K562 (cell line): Measurements from ENCODE around the gene TRABD2B. TPM values are rescaled to one million over a fixed set of nuclear protein-coding genes. Genes with fewer than 3 reads are reported as not detected.

Source experiments
- ATAC-seq: fragments of 200-7000 bp; cut with Tn5 transposase; 3 replicates; pipeline ENCODE4 v1.9.1; 2020; ENCODE audit warnings: moderate library complexity
- BruUV-seq: library from RNA; stranded (reverse); fragments of 400-500 nt; replicated peaks from 2 replicates; lab custom pipeline; 2021; lab: Mats Ljungman, UMichigan
- CTCF ChIA-PET: fragments of 300-600 bp; formaldehyde crosslinking; extraction: SDS; loops from one replicate; lab custom pipeline; 2021; ENCODE audit warnings: low intra/inter-chr PET ratio; lab: Yijun Ruan, JAX
- POLR2A ChIA-PET: fragments of 300-600, 350-650 bp; sonication (Branson Sonifier 250); formaldehyde crosslinking; extraction: SDS; loops from one replicate; lab custom pipeline; 2021; ENCODE audit warnings: antibody characterized with exemption, inconsistent platforms; lab: Yijun Ruan, JAX
- DNase-seq, 4 experiments: peaks; one replicate each; pipeline versions ENCODE4 v3.0.0 to v3.0.0-alpha.2; 2011 to 2018; ENCODE audit warnings: low spot score in 3 of 4, mixed read lengths in 3 of 4; ENCODE audit errors: extremely low read depth in 1 of 4
- FAIRE-seq: peaks from 2 replicates; lab custom pipeline; 2011; peaks lifted over from hg19 to GRCh38; lab: Jason Lieb, UNC
- H2AFZ ChIP-seq: 2 replicates; pipeline ENCODE4 v1.6.0; 2011; ENCODE audit warnings: low read depth, low read length, control low read depth, inconsistent platforms
- H3K27ac ChIP-seq: fragments of 200-600 bp; 3 replicates; pipeline ENCODE4 v1.8.0; 2011; ENCODE audit warnings: low read depth, mild to moderate bottlenecking, control low read depth, inconsistent platforms, low read length, moderate library complexity, mixed read lengths; ENCODE audit errors: extremely low read depth
- H3K27me3 ChIP-seq, 2 experiments: fragments of 300-600 bp in 1 of 2; 2 replicates in 1 of 2; 3 replicates in 1 of 2; pipeline versions ENCODE4 v1.6.0 to v1.8.0; 2011; ENCODE audit warnings: inconsistent platforms in 2 of 2, low read length in 2 of 2, mild to moderate bottlenecking in 1 of 2, mixed read lengths in 1 of 2, moderate library complexity in 1 of 2; ENCODE audit not compliant: control insufficient read depth in 2 of 2, insufficient read depth in 2 of 2
- H3K36me3 ChIP-seq: fragments of 300-600 bp; 3 replicates; pipeline ENCODE4 v1.8.0; 2011; ENCODE audit warnings: mild to moderate bottlenecking, low read length, inconsistent platforms; ENCODE audit not compliant: control insufficient read depth, insufficient read depth
- H3K4me1 ChIP-seq, 2 experiments: fragments of 200-600 bp in 1 of 2; replicated peaks in 1 of 2; 2 replicates in 1 of 2; 3 replicates in 1 of 2; pipeline versions ENCODE4 v1.5.1 to v1.8.0; 2011; ENCODE audit warnings: inconsistent platforms in 2 of 2, low read length in 2 of 2, mild to moderate bottlenecking in 1 of 2, mixed read lengths in 1 of 2, moderate library complexity in 1 of 2; ENCODE audit not compliant: control insufficient read depth in 2 of 2, insufficient read depth in 2 of 2
- H3K4me2 ChIP-seq: 2 replicates; pipeline ENCODE4 v1.6.1; 2011; ENCODE audit warnings: low read length, control low read depth, inconsistent platforms, mixed read lengths; ENCODE audit not compliant: insufficient read depth
- H3K4me3 ChIP-seq: fragments of 200-600 bp; sonication (generic), shearing (Covaris generic); 2 replicates; pipeline ENCODE4 v1.5.1; 2016; ENCODE audit warnings: control low read depth, inconsistent platforms
- H3K79me2 ChIP-seq: fragments of 200-600 bp; 3 replicates; pipeline ENCODE4 v1.8.0; 2011; ENCODE audit warnings: low read length, inconsistent platforms; ENCODE audit not compliant: control insufficient read depth, insufficient read depth
- H3K9ac ChIP-seq, 2 experiments: 2 replicates each; pipeline versions ENCODE4 v1.6.0 to v1.6.1; 2011; ENCODE audit warnings: low read depth in 2 of 2, low read length in 2 of 2, control low read depth in 1 of 2, inconsistent platforms in 1 of 2, mild to moderate bottlenecking in 1 of 2, mixed read lengths in 1 of 2; ENCODE audit not compliant: insufficient read depth in 1 of 2
- H3K9me1 ChIP-seq: one replicate; pipeline ENCODE4 v1.6.0; 2011; ENCODE audit warnings: inconsistent platforms, mild to moderate bottlenecking, low read length, moderate library complexity; ENCODE audit not compliant: control insufficient read depth, insufficient read depth
- H3K9me3 ChIP-seq: replicated peaks from 2 replicates; pipeline ENCODE4 v1.5.1; 2011; ENCODE audit warnings: low read depth, low read length, inconsistent platforms; ENCODE audit not compliant: control insufficient read depth, insufficient read depth
- H4K20me1 ChIP-seq: replicated peaks from 2 replicates; pipeline ENCODE4 v1.6.1; 2011; ENCODE audit warnings: low read length, inconsistent platforms, mixed read lengths; ENCODE audit not compliant: control insufficient read depth, insufficient read depth
- ASH1L ChIP-seq: fragments of 450-650 bp; IDR thresholded peaks from 2 replicates; pipeline ENCODE4 v1.6.1; 2018; ENCODE audit warnings: borderline replicate concordance, mild to moderate bottlenecking, low read depth; ENCODE audit not compliant: partially characterized antibody
- BCOR ChIP-seq: fragments of 450-650 bp; IDR thresholded peaks from 2 replicates; pipeline ENCODE4 v1.6.1; 2016
- HMG20B ChIP-seq: fragments of 250-450 bp; sonication (Bioruptor Pico); IDR thresholded peaks from 2 replicates; pipeline ENCODE4 v1.5.0; 2021; ENCODE audit warnings: mild to moderate bottlenecking
- RBM25 ChIP-seq: fragments of 200-400 bp; formaldehyde crosslinking; IDR thresholded peaks from 2 replicates; pipeline ENCODE4 v1.6.1; 2018; ENCODE audit warnings: low read length, low read depth, moderate library complexity; ENCODE audit not compliant: severe bottlenecking
- ZFP36 ChIP-seq: fragments of 150-350 bp; IDR thresholded peaks from 2 replicates; pipeline ENCODE4 v1.6.1; 2018; ENCODE audit warnings: low read length, low read depth; ENCODE audit not compliant: partially characterized antibody
- ZNF165 ChIP-seq: fragments of 250-450 bp; sonication (Bioruptor Pico); IDR thresholded peaks from 2 replicates; pipeline ENCODE4 v1.4.0; 2020; ENCODE audit warnings: borderline replicate concordance
- WGBS: fragments of 100-300 bp; shearing (Covaris generic); methylation state at CpG from one replicate; pipeline ENCODE4 v1.1.6; 2016; ENCODE audit warnings: low coverage, mixed read lengths; ENCODE audit not compliant: insufficient coverage; ENCODE audit errors: missing lambda C conversion rate; 5-methylcytosine and 5-hydroxymethylcytosine counted together
- in situ Hi-C: fragments of 300-500 bp; cut with MboI; formaldehyde crosslinking; loops from 4 replicates; pipeline ENCODE4 v1.15.0; 2018; ENCODE audit warnings: inconsistent platforms, mixed read lengths
- intact Hi-C: fragments of 100-400 bp; cut with micrococcal nuclease; formaldehyde crosslinking; loops from 2 replicates; pipeline ENCODE4 v1.14.2; 2022
- polyA plus RNA-seq, 8 experiments: library from polyadenylated mRNA; depleted of rRNA in 4 of 8; stranded (reverse) in 5 of 8; unstranded in 3 of 8; fragments of >200 nt; fragmentation: Nextera tagmentation in 2 of 8; fragmentation: Illumina TruSeq in 1 of 8; extraction: Ambion mirVana in 2 of 8; extraction: Trizol in 1 of 8; gene quantifications; 2 replicates each; pipeline versions ENCODE4 v1.2.1 to v1.2.3, GENCODE V29; 2011 to 2014; ENCODE audit warnings: inconsistent platforms in 1 of 8, missing spikeins in 1 of 8
- total RNA-seq, 7 experiments: library from RNA; depleted of rRNA in 6 of 7; stranded (reverse); fragments of >200 nt in 6 of 7; fragmentation: Illumina TruSeq in 2 of 7; extraction: Trizol in 2 of 7; gene quantifications; 2 replicates each; pipeline versions ENCODE4 v1.2.1 to v1.2.3, GENCODE V29; 2011 to 2021; ENCODE audit warnings: low replicate concordance in 1 of 7

TRABD2B gene
- total and polyA plus RNA-seq, 9 of the 15 experiments (the other 6 are each of a cell fraction or from before 2014, with no cell fraction given): not detected

GRCh38 chr1:47713975-47714767 lies 283.0 kb downstream of the TRABD2B start:
- H2AFZ ChIP-seq: no peak overlapping the region
- ChIA-PET POLR2A (no interaction called here), CTCF (no interaction called here)
- no peak overlapping the region for H3K4me2 ChIP-seq
- no peaks in the 10 kb centered on the region for H3K9me1 ChIP-seq
- intact Hi-C loops (loop anchor here (5.0 kb wide), 2 partner anchors 187 to 537 kb away; no protein-coding TSS in a partner anchor), in situ Hi-C loops (loop anchor here (5.0 kb wide), 1 partner anchor 282 kb away; no protein-coding TSS in a partner anchor)
- H3K4me3 ChIP-seq: no peak overlapping the region
- H3K79me2 ChIP-seq: no peaks in the 10 kb centered on the region
- H3K27me3 ChIP-seq: peaks cover 24 to 48% of the 10 kb centered on the region in 2 experiments; a peak in 4 of 5 replicates
- 0 out of 2 replicates have a peak, but pooled peaks have one; percentile 14 for TF ChIP-seq BCOR
- TF ChIP-seq RBM25: peak; percentile 85
- no peak for TF ChIP-seq ASH1L
- TF ChIP-seq HMG20B (CRISPR knock-in tag): no peak
- no peak for TF ChIP-seq ZNF165 (CRISPR knock-in tag)
- TF ChIP-seq ZFP36: peak; percentile 73
- H3K9me3 ChIP-seq: no peaks in the 10 kb centered on the region
- 2% methylated on average over 4 of the region's 4 CpGs for WGBS
- no peak overlapping the region for H3K9ac ChIP-seq
- BruUV-seq: no TSS peak
- no peaks in the 10 kb centered on the region for H3K36me3 ChIP-seq
- ATAC-seq: no peak
- H3K4me1 ChIP-seq: peaks cover 0 to 15% of the 10 kb centered on the region in 2 experiments; a peak in 2 of 5 replicates
- H3K27ac ChIP-seq: no peak overlapping the region
- DNase-seq: no peak
- FAIRE-seq: no peak
- H4K20me1 ChIP-seq: peaks cover 3% of the 10 kb centered on the region; the same call in 1 of the 2 replicates
